Measurements from ENCODE around the gene TMEM8B. TPM values are rescaled to one million over a fixed set of nuclear protein-coding genes. Genes with fewer than 3 reads are reported as not detected.
A peak's percentile ranks its signal among the peaks of the same experiment; 100 is the strongest.

TMEM8B gene
- total RNA-seq, 1 experiment from 2014 or later, result 7.2 TPM

GRCh38 chr9:35871545-35871944 is 42.5 kb downstream of the TMEM8B start:
- ChIA-PET POLR2A (no interaction called here), RAD21 (ENCODE audit: low non-redundant PET in 1 of 2, low total read pairs in 2 of 2, uncharacterized antibody in 2 of 2, unreplicated experiment in 2 of 2) (no interaction called here), CTCF (interaction anchor here (1.8 kb wide), 1 partner anchor 11 kb away, joined by 9 read pairs; no protein-coding TSS in a partner anchor)
- TF ChIP-seq JUND (IDR thresholded peaks at IDR 0.05) (peak; percentile 28; the same call in 1 of the 2 replicates), FOSL1 (IDR thresholded peaks at IDR 0.05; ENCODE audit: low read depth) (peak; percentile 36; the same call in 1 of the 2 replicates), SIN3A (IDR thresholded peaks at IDR 0.05; ENCODE audit: low read depth) (no peak)
- peaks cover 1 to 5% of the 10 kb centered on the region in 2 experiments; a peak in 1 of 4 replicates for H3K9me3 ChIP-seq (ENCODE audit: control insufficient read depth in 1 of 2, insufficient read depth in 1 of 2, low read depth in 1 of 2, low read length in 2 of 2)
- H3K27ac ChIP-seq (ENCODE audit: low read depth, low read length), result no peak overlapping the region
- no peaks in the 10 kb centered on the region for H3K36me3 ChIP-seq (ENCODE audit: control insufficient read depth in 1 of 2, insufficient read depth in 2 of 2, low read length in 2 of 2)
- intact Hi-C loops (cut with micrococcal nuclease), result no loop called here
- ATAC-seq (peak; percentile 67), DNase-seq (ENCODE audit: low read depth, low spot score) (no peak)
- H3K9me2 ChIP-seq (ENCODE audit: insufficient read depth), result no peaks in the 10 kb centered on the region
- peaks cover 3 to 6% of the 10 kb centered on the region in 2 experiments; a peak in 2 of 4 replicates for H3K4me1 ChIP-seq (ENCODE audit: control insufficient read depth in 1 of 2, insufficient read depth in 2 of 2, low read length in 2 of 2)
- H3K4me3 ChIP-seq (replicated peaks in 1 of 2; ENCODE audit: low read depth in 1 of 2, low read length in 2 of 2), result no peak overlapping the region
- no TSS peak for BruUV-seq (replicated peaks)
- no peak overlapping the region for H3K9ac ChIP-seq (ENCODE audit: low read length)
- no peaks in the 10 kb centered on the region for H4K20me1 ChIP-seq (ENCODE audit: insufficient read depth)
- H2AFZ ChIP-seq (ENCODE audit: low read depth, low read length, poor library complexity, severe bottlenecking), result no peak overlapping the region
- H3K27me3 ChIP-seq (ENCODE audit: insufficient read depth, low read length), result no peaks in the 10 kb centered on the region
- peak overlapping the region; percentile 28 for H3K4me2 ChIP-seq (ENCODE audit: low read length)
- no peaks in the 10 kb centered on the region for H3K79me2 ChIP-seq (ENCODE audit: insufficient read depth, low read length)

- H3K4me3 ChIP-seq (replicated peaks in 1 of 2; ENCODE audit: low read depth in 1 of 2, low read length in 2 of 2), result no peak overlapping the region
- no peak for ATAC-seq
- no peaks in the 10 kb centered on the region for H4K20me1 ChIP-seq (ENCODE audit: insufficient read depth)
- no peaks in the 10 kb centered on the region for H3K27me3 ChIP-seq (ENCODE audit: insufficient read depth, low read length)
- intact Hi-C loops (cut with micrococcal nuclease), result no loop called here
- TF ChIP-seq POLR2A (IDR thresholded peaks at IDR 0.05; ENCODE audit: borderline replicate concordance, extremely low read depth, insufficient read depth, insufficient read length), result no peak
- TF ChIP-seq JUND (IDR thresholded peaks at IDR 0.05), result no peak
- no peak overlapping the region for H3K9ac ChIP-seq (ENCODE audit: low read length)
- peaks cover 7 to 8% of the 10 kb centered on the region in 2 experiments; a peak in 1 of 4 replicates for H3K9me3 ChIP-seq (ENCODE audit: control insufficient read depth in 1 of 2, insufficient read depth in 1 of 2, low read depth in 1 of 2, low read length in 2 of 2)
- BruUV-seq (replicated peaks), result no TSS peak
- RAD21 ChIA-PET (ENCODE audit: low non-redundant PET in 1 of 2, low total read pairs in 2 of 2, uncharacterized antibody in 2 of 2, unreplicated experiment in 2 of 2), result no interaction called here
- no peaks in the 10 kb centered on the region for H3K79me2 ChIP-seq (ENCODE audit: insufficient read depth, low read length)
- H3K9me2 ChIP-seq (ENCODE audit: insufficient read depth), result no peaks in the 10 kb centered on the region
- POLR2A ChIA-PET, result interaction anchor here (1.1 kb wide), 1 partner anchor 37 kb away, joined by 3 read pairs; no protein-coding TSS in a partner anchor
- DNase-seq (ENCODE audit: low read depth, low spot score), result no peak
- no peak overlapping the region for H3K4me2 ChIP-seq (ENCODE audit: low read length)
- CTCF ChIA-PET, result interaction anchor here (0.7 to 1.4 kb wide), 2 partner anchors 10 to 37 kb away, joined by 3 to 12 read pairs; no protein-coding TSS in a partner anchor
- H2AFZ ChIP-seq (ENCODE audit: low read depth, low read length, poor library complexity, severe bottlenecking), result no peak overlapping the region
- no peaks in the 10 kb centered on the region for H3K36me3 ChIP-seq (ENCODE audit: control insufficient read depth in 1 of 2, insufficient read depth in 2 of 2, low read length in 2 of 2)
- H3K4me1 ChIP-seq (ENCODE audit: control insufficient read depth in 1 of 2, insufficient read depth in 2 of 2, low read length in 2 of 2), result peaks cover 3 to 6% of the 10 kb centered on the region in 2 experiments; a peak in 2 of 4 replicates
- H3K27ac ChIP-seq (ENCODE audit: low read depth, low read length), result no peak overlapping the region
Measured at GRCh38 chr9:35872505-35872904, 43.5 kb downstream of the TMEM8B start.
